HG03175 (cell line): ENCODE results near the gene SNRNP70.
"Not testable (repeated sequence)": the region's sequence is repeated elsewhere in the genome, so short reads cannot be mapped to it uniquely, and the experiment has no call there.

ENCODE experiments used
- ATAC-seq: cut with Tn5 transposase; IDR thresholded peaks from one replicate; pipeline ENCODE4 v1.9.1; 2021; ENCODE audit warnings: mild to moderate bottlenecking, moderate library complexity; ENCODE audit not compliant: unreplicated experiment

Gene SNRNP70

GRCh38 chr19:49064029-49064629 lies 21.1 kb upstream of the SNRNP70 start:
- ATAC-seq, result no peak

GRCh38 chr19:49064768-49065611 lies 20.3 kb upstream of the SNRNP70 start, which contains the start of gene NTF4:
TSS of gene NTF4 (minus strand) at chr19:49064818. CDS start at chr19:49061997, 2,821 bp downstream.
- ATAC-seq, result no peak

- no peak for ATAC-seq
These were observed 19.2 kb upstream of the SNRNP70 start for GRCh38 chr19:49065905-49066512.

- ATAC-seq, result no peak
These were observed 17.7 kb upstream of the SNRNP70 start for GRCh38 chr19:49067554-49067953.

DNA sequence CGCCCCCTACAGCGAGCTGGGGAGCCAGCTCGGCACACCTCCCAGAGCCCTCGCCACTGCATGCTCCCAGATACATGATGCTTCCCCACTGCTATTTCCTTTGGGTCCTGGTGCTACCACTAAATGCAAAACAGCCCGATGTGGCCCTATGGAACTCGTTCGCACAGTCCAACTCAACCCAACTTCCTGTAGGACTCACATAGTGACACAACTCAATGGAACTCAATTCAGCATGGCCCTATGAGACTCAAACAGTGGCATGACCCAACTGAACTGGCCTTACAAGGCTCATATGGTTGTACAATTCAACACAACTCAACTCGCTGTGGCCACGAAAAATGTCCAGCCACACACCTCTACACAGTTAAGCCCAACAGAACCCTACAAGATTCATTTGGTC lies 16.2 kb upstream of the SNRNP70 start:
- no peak for ATAC-seq

DNA sequence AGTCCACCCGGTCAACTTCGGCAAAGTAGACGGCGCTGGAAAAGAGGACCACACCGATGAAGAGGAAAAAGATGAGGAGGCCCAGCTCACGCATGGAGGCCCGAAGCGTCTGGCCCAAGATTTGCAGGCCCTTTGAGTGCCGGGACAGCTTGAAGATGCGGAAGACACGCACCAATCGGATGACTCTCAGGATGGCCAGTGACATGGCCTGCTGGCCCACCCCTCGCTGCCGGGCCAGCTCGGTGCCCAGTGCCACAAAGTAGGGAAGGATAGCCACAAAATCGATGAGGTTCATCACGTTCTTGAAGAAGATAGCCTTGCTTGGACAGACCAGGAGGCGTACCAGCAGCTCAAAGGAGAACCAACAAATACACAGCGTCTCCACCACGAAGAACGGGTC lies 14.8 kb upstream of the SNRNP70 start:
- no peak for ATAC-seq

- no peak for ATAC-seq
These were observed 13.2 kb upstream of the SNRNP70 start for GRCh38 chr19:49071860-49072547.

DNA sequence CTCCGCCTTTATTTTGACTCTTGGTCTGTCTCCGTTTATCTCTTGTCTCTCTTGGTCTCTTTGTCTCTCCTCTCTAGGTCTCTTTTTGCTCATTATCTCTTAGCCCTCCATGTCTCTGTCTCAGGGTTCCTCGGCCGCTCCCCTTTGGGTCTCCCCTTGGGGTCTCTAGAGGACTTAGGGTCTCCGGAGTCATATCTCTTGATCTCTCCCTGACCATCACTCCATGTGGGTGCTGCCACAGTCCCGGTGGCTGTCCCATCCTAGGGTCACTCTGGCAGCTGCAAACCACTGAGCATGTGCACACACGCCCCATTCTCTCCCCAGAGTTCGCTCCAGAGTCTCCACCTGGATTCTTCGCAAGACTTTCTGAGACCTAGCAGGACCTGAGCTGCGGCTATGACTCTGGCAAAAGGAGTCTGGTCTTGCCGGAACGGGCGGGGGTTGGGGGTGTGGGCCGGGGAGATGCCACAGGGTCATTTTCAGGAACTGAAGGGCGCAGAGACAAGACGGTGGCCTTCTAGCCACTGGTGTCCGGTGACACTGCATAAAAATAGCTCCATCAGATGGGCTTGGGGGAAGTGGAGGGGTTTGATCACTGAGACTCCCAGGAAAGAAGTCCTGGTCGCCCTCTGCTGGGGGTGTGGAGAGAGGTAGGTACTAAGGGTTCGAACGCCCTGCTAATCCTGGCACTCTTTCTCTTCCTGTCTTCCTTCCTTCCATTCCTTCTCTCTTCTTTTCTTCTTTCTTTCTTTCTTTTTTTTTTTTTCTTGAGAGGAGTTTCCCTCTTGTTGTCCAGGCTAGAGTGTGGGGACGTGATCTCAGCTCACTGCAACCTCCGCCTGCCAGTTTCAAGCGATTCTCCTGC lies 11.5 kb upstream of the SNRNP70 start:
- ATAC-seq, result no peak

- ATAC-seq, result not testable (repeated sequence)
These were observed 10.4 kb upstream of the SNRNP70 start for GRCh38 chr19:49074869-49075268.

GRCh38 chr19:49080392-49080791 lies 4.9 kb upstream of the SNRNP70 start:
- ATAC-seq, result no peak

DNA sequence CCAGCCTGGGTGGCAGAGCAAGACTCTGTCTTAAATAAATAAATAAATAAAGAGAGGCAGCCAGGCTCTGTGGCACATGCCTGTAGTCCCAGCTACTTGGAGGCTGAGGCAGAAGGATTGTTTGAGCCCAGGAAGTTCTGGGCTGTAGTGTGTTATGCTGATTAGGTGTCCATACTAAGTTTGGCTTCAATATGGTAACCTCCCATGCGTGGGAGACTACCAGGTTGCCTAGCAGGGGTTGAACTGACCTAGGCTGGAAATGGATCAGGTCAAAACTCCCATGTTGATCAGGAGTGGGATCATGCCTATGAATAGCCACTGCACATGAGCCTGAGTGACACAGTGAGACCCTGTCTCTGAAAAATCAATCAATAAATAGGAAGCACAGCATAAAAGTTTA lies 4.0 kb upstream of the SNRNP70 start:
- ATAC-seq, result no peak

DNA sequence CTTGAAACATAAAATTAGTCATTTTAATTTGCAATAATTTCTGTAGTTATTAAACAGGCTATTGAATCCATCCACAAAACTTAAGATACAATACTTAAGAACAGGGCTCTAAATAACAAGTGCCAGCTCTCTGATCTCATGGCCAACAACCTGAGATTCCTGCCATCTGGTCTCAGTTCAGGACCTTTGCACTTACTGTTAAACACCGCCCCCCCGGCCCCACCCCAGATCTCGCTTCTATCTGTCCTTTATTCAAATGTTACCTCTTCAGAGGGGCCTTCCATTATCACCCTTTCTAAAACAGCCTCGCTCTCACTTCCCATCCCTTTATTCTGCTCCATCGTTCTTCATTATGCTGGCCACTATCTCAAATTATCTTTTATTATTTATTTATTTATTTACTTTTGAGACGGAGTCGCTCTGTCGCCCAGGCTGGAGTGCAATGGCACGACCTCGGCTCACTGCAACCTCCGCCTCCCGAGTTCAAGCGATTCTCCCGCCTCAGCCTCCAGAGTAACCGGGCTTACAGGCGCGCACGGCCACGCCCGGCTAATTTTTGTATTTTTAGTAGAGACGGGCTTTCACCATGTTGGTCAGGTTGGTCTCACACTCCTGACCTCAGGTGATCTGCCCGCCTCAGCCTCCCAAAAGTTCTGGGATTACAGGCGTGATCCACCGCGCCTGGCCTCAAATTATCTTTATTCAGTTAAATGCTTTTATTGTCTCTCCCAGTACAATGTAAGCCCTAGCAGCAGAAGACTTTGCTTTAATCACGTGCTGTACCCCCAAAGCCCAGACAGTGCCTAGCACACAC lies 838 bp upstream of the SNRNP70 start:
- no peak for ATAC-seq

GRCh38 chr19:49085868-49086232 lies 599 bp downstream of the SNRNP70 start:
- ATAC-seq, result no peak

DNA sequence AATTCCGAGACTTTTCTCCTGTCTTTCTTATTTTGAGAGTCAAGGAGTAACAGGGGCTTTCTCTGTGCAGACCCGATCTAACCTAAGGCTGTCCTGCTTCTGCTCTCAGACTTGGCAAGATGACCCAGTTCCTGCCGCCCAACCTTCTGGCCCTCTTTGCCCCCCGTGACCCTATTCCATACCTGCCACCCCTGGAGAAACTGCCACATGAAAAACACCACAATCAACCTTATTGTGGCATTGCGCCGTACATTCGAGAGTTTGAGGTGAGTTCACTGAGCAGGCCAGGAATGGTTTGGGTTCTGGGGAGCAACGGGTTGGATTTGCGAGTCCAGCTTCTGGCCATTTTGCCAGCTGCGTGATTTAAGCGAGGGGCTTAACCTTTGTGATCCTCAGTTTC lies 1.0 kb downstream of the SNRNP70 start:
- ATAC-seq, result no peak

GRCh38 chr19:49091391-49092038 lies 6.3 kb downstream of the SNRNP70 start:
- ATAC-seq, result no peak

- ATAC-seq, result no peak
These were observed 7.4 kb downstream of the SNRNP70 start for GRCh38 chr19:49092686-49093085.

GRCh38 chr19:49094505-49095482 lies 9.5 kb downstream of the SNRNP70 start:
- ATAC-seq, result no peak
